Mucosa of stomach (tissue), 1 donor: ENCODE data around the gene KLHL28.
"Not testable (repeated sequence)": the region's sequence is repeated elsewhere in the genome, so short reads cannot be mapped to it uniquely, and the experiment has no call there.

ENCODE experiments used
- H3K27me3 ChIP-seq: one replicate; pipeline ENCODE4 v1.7.0; 2013; ENCODE audit warnings: mild to moderate bottlenecking, low read length; ENCODE audit not compliant: control insufficient read depth, insufficient read depth
- H3K36me3 ChIP-seq: one replicate; pipeline ENCODE4 v1.7.0; 2013; ENCODE audit warnings: low read length; ENCODE audit not compliant: control insufficient read depth, insufficient read depth
- H3K4me1 ChIP-seq: one replicate; pipeline ENCODE4 v1.7.0; 2013; ENCODE audit warnings: mild to moderate bottlenecking, low read length; ENCODE audit not compliant: control insufficient read depth, insufficient read depth
- H3K4me3 ChIP-seq: one replicate; pipeline ENCODE4 v1.7.0; 2013; ENCODE audit warnings: low read length
- H3K9ac ChIP-seq: one replicate; pipeline ENCODE4 v1.7.0; 2013; ENCODE audit warnings: mild to moderate bottlenecking, low read length, moderate library complexity
- H3K9me3 ChIP-seq: one replicate; pipeline ENCODE4 v1.7.0; 2013; ENCODE audit warnings: mild to moderate bottlenecking, low read length, moderate library complexity; ENCODE audit not compliant: control insufficient read depth
- donor health status: Pancreatic carcinoma.

KLHL28 gene

GRCh38 chr14:44914849-44915248, 46.9 kb downstream of the KLHL28 start:
- H3K9me3 ChIP-seq = no peaks in the 10 kb centered on the region
- no peaks in the 10 kb centered on the region for H3K36me3 ChIP-seq
- peaks cover 17% of the 10 kb centered on the region for H3K27me3 ChIP-seq
- H3K4me3 ChIP-seq = no peak overlapping the region
- H3K4me1 ChIP-seq = no peaks in the 10 kb centered on the region
- H3K9ac ChIP-seq = no peak overlapping the region

GRCh38 chr14:44912041-44912869, 49.5 kb downstream of the KLHL28 start:
- no peaks in the 10 kb centered on the region for H3K4me1 ChIP-seq
- H3K36me3 ChIP-seq = no peaks in the 10 kb centered on the region
- no peaks in the 10 kb centered on the region for H3K9me3 ChIP-seq
- peaks cover 21% of the 10 kb centered on the region for H3K27me3 ChIP-seq
- no peak overlapping the region for H3K9ac ChIP-seq
- no peak overlapping the region for H3K4me3 ChIP-seq

GRCh38 chr14:44910821-44911220, 50.9 kb downstream of the KLHL28 start:
- Histone ChIP-seq H3K9ac (no peak overlapping the region), H3K9me3 (no peaks in the 10 kb centered on the region), H3K36me3 (no peaks in the 10 kb centered on the region), H3K27me3 (peaks cover 21% of the 10 kb centered on the region), H3K4me1 (no peaks in the 10 kb centered on the region), H3K4me3 (no peak overlapping the region)

- Histone ChIP-seq H3K27me3 (no peaks in the 10 kb centered on the region), H3K4me1 (no peaks in the 10 kb centered on the region), H3K36me3 (no peaks in the 10 kb centered on the region), H3K9ac (no peak overlapping the region), H3K4me3 (no peak overlapping the region), H3K9me3 (no peaks in the 10 kb centered on the region)
Measured at GRCh38 chr14:44901696-44902095, 60.1 kb downstream of the KLHL28 start.

GRCh38 chr14:44898551-44898950, 63.2 kb downstream of the KLHL28 start:
- H3K9ac ChIP-seq = peak overlapping the region; percentile 87
- H3K4me3 ChIP-seq = peak overlapping the region; percentile 85
- no peaks in the 10 kb centered on the region for H3K9me3 ChIP-seq
- H3K27me3 ChIP-seq = no peaks in the 10 kb centered on the region
- H3K36me3 ChIP-seq = no peaks in the 10 kb centered on the region
- no peaks in the 10 kb centered on the region for H3K4me1 ChIP-seq

GRCh38 chr14:44897845-44898151, 63.9 kb downstream of the KLHL28 start:
- Histone ChIP-seq H3K36me3 (no peaks in the 10 kb centered on the region), H3K9me3 (no peaks in the 10 kb centered on the region), H3K4me3 (peak overlapping the region; percentile 85), H3K4me1 (no peaks in the 10 kb centered on the region), H3K27me3 (no peaks in the 10 kb centered on the region), H3K9ac (peak overlapping the region; percentile 87)

- no peaks in the 10 kb centered on the region for H3K9me3 ChIP-seq
- H3K9ac ChIP-seq = peak overlapping the region; percentile 87
- H3K36me3 ChIP-seq = no peaks in the 10 kb centered on the region
- H3K4me1 ChIP-seq = no peaks in the 10 kb centered on the region
- H3K27me3 ChIP-seq = no peaks in the 10 kb centered on the region
- H3K4me3 ChIP-seq = peak overlapping the region; percentile 85
Measured at GRCh38 chr14:44897041-44897844, 64.5 kb downstream of the KLHL28 start.

- peak overlapping the region; percentile 38 for H3K9ac ChIP-seq
- H3K36me3 ChIP-seq = no peaks in the 10 kb centered on the region
- no peaks in the 10 kb centered on the region for H3K4me1 ChIP-seq
- no peaks in the 10 kb centered on the region for H3K27me3 ChIP-seq
- peak overlapping the region; percentile 18 for H3K4me3 ChIP-seq
- no peaks in the 10 kb centered on the region for H3K9me3 ChIP-seq
Measured at GRCh38 chr14:44896275-44897040, 65.3 kb downstream of the KLHL28 start.

- no peaks in the 10 kb centered on the region for H3K27me3 ChIP-seq
- H3K9ac ChIP-seq = no peak overlapping the region
- H3K4me3 ChIP-seq = no peak overlapping the region
- no peaks in the 10 kb centered on the region for H3K4me1 ChIP-seq
- no peaks in the 10 kb centered on the region for H3K36me3 ChIP-seq
- no peaks in the 10 kb centered on the region for H3K9me3 ChIP-seq
Measured at GRCh38 chr14:44895716-44896115, 66.0 kb downstream of the KLHL28 start.

GRCh38 chr14:44893535-44893934, 68.2 kb downstream of the KLHL28 start:
- Histone ChIP-seq H3K4me1 (peaks cover 7% of the 10 kb centered on the region), H3K27me3 (no peaks in the 10 kb centered on the region), H3K36me3 (no peaks in the 10 kb centered on the region), H3K9ac (no peak overlapping the region), H3K4me3 (no peak overlapping the region), H3K9me3 (no peaks in the 10 kb centered on the region)

- not testable (repeated sequence) for H3K27me3 ChIP-seq, H3K36me3 ChIP-seq, H3K4me1 ChIP-seq, H3K4me3 ChIP-seq, H3K9me3 ChIP-seq, H3K9ac ChIP-seq
Measured at GRCh38 chr14:44891726-44892372, 69.9 kb downstream of the KLHL28 start.
